HG02571 (cell line): Measurements from ENCODE around the gene NOL12.

Experiments used
- ATAC-seq: cut with Tn5 transposase; IDR thresholded peaks from one replicate; pipeline ENCODE4 v1.9.1; 2021; ENCODE audit warnings: mild to moderate bottlenecking, moderate library complexity; ENCODE audit not compliant: unreplicated experiment

Gene NOL12

GRCh38 chr22:37741312-37741795, 55.2 kb downstream of the NOL12 start:
- ATAC-seq, result no peak

- ATAC-seq, result no peak
These were observed 56.4 kb downstream of the NOL12 start for GRCh38 chr22:37742376-37743171.
